ENCODE results near the gene PDLIM5.
A peak's percentile ranks its signal among the peaks of the same experiment; 100 is the strongest.
"Not testable (repeated sequence)": the region's sequence is repeated elsewhere in the genome, so short reads cannot be mapped to it uniquely, and the experiment has no call there.

The PDLIM5 gene, protein sequence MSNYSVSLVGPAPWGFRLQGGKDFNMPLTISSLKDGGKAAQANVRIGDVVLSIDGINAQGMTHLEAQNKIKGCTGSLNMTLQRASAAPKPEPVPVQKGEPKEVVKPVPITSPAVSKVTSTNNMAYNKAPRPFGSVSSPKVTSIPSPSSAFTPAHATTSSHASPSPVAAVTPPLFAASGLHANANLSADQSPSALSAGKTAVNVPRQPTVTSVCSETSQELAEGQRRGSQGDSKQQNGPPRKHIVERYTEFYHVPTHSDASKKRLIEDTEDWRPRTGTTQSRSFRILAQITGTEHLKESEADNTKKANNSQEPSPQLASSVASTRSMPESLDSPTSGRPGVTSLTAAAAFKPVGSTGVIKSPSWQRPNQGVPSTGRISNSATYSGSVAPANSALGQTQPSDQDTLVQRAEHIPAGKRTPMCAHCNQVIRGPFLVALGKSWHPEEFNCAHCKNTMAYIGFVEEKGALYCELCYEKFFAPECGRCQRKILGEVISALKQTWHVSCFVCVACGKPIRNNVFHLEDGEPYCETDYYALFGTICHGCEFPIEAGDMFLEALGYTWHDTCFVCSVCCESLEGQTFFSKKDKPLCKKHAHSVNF

DNA sequence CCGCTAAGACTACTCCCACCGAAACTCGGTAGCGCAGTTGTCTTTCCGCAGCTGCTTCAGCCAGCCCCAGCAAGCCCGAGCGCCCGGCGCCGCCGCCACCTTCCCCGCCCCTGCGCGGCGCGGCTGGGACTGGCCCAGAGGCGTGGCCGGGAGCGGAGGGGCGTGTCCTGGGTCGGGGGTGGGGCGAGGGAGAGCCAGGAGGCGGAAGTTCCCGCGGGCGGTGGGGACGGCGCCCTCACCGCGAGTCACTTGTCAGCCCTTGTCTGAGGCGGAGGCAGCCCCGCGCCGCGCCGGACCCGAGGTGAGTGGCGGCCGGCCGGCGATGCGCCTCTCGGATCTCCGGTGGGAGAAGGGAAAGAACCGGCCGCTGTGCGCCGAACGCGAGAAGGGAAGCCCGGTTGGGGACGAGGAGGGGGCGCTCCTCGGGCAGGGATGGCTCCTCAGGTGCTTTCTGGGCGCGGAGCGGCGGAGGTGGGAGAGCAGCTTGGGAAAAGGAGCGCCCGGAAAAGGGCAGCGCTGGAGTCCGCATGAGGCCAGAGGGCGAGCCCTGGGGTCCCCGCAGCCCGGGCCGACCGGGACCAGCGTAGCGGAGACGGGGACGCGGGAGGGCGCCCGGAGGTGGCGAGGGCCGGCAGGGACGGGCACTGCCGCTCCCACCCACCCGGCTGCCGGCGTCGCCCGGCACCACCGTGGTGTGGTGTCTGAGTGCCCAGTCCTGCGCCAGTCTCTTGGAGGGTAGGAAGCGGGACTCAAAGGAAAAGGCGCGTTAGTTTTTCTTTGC, at the start of gene PDLIM5:
TSS of gene PDLIM5 (plus strand) at position 248 of the 781 bp plus-strand sequence. CDS start 3,347 bp downstream, outside the sequence.
- DNase-seq = peak; percentile 66

DNA sequence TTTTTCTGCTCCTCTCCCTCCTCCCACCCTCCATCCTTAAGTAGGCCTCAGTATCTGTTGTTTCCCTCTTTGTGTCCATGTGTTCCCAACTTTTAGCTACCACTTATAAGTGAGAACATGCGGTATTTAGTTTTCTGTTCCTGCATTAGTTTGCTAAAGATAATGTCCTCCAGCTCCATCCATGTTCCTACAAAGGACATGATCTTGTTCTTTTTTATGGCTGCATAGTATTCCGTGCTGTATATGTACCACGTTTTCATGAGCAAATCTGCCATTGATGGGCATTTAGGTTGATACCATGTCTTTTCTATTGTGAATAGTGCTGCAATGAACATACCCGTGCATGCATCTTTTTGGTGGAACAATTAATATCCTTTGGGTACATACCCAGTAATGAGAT, 49.3 kb upstream of the PDLIM5 start:
- DNase-seq = not testable (repeated sequence)

DNA sequence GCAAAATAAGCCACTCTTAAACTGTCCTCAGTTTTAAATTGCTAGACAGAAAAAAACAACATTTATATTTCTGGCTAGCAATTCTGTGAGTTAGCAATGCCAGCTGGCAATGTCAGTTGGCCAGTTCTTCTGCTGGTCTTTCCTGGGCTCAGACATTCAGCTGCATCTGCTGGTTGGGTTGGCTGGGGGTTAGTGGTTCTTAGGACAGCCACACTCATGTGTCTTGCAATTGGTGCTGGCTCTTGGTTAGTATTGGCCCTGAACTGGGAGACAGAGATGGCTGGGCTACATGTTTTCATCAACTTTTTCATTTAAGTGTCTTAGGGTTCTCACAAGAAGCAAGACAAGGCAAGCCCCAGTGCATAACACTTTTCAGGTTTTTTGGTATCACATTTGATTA, 48.0 kb upstream of the PDLIM5 start:
- DNase-seq = no peak

DNA sequence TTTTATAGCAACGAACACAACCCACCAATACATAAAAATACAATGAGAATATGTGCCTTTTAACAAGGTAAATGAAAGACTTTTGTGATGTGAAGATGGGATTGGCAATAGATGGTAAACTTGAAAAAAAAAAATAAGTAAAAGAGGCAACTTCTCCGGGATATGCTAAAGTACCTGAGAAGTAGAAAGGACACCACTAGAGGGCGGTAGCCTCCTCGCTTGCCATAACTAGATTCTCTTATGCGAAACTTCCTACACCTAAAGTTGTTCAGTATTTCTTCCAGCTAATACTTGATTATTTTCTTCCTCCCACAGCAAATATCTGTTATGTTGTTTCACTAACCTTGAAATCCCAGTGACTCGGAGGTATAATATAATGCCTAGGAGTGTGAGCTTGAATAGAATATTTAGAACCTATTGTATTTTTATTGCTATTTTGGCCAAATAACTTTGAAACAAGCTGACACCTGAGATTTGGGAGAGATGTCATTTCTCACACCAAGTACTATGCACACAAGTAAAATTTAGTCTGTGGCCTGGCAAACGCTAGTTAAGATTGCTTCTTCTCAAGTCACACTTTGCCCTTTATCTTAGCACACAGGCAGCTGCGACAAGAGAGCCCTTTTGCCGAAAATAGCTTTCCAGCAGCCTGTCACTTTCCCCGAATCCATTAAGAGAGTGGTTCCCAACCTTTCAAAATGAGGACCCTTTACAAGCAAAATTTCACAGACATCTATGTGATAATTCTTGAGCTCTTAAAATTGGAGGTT, 44.9 kb upstream of the PDLIM5 start:
- DNase-seq = peak; percentile 67

DNA sequence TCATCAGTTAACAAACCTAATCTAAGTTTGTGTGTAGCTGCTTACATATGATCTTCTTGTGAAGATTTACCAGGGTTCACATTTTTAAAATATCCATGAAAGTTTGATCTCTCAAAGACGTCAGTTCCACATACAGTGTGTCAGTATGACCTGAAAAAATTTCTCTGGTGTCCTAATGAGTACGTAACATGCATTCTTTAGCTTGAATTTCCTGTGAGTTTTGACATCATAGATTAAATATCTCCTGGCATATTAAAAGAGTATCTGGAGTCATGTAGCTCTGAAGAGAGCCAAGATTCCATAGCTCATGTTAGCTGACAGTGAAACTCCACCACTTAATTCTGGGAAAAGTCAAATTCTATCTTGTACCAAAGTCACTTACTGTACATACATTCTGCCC, 43.9 kb upstream of the PDLIM5 start:
- no peak for DNase-seq

DNA sequence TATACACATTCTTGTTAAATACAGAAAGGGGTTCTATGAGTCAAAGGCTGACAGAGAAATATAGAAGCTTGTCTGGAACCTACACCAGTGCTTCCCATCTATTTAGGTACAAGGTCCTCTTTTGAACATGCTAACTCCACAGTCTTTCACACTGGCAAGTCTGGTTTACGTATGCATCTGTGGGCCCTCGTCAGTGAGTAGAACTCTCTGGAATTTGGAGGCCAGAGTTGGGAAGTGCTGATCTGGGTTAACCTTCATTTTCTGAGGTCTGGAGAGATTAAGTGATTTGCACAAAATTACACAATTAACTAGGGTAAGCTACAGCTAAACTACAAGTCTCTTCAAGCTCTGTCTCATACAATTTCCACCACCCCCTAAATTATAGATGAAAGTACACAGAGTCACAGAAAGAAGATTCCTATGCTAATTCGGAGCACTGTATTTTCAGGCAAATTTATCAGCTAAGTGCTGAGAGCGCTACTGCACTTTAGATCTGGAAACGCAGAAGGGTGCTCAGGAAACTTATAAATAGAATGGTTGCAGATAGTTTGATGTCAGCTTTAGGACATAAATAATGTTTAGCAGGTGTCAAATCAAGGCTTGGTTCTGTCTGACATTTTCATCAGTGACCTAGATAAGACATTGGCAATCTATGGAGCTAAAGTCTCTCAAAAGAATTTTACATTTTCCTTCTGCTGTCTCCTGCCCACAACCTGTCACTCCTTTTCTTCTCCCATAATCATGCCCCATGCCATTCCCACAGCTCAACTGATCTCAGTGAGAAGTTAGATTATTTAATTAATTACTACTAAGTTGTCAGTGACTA, 43.0 kb upstream of the PDLIM5 start:
- DNase-seq = no peak

DNA sequence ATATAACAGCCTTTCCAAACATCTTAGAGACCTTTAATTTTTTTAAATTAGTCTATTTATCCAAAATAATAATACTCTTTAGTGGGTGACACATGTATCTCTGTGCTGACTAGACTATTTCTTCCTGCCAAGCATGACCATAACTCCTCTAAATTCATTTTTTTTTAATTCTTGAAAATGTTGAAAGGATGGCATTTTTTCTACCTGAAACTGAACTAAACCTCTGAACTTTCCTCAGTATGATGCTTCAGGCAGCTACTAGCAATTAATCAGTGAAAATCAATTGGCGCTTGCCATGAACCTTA, 42.4 kb upstream of the PDLIM5 start:
- DNase-seq = no peak

DNA sequence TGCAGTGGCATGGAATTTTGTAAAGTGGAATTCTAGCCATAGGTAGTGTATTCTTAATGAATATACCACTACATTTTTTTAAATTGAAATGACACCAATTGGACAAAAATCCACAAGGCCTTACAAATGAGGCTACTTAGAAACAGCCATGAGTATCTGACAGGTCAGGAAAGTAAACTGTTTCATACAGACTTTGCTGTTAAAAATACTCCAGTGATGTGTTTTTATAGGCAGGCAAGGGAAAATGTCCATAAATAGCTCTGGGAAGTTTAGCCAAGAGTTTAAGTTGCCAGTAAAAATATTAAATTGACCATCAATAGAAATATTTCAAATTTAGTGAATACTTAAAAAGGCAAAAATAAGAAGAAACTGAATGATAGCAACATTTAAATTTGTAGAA, 41.8 kb upstream of the PDLIM5 start:
- no peak for DNase-seq

DNA sequence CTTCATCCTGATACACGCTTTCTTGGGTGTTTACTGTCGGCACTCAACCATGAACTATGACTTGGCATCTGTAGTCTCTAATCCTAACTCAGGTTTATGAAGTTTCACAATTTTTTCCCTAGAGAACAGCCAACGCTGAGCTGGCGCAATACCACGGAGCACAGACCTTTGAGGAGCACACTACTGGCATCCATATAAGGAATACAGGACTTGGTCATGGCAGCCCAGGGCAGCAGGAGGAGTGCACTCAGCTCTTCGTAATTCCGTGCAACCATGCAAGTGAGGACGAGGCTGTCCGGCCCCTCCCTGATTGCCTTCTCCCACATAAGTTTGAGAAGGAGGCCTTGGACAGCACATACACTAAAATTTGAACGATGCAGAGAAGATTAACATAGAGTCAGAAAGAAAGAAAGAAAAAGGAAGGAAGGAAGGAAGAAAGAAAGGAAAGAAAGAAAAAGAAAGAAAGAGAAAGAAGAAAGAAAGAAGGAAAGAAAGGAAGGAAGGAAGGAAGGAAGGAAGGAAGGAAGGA, 41.0 kb upstream of the PDLIM5 start:
- DNase-seq = no peak

DNA sequence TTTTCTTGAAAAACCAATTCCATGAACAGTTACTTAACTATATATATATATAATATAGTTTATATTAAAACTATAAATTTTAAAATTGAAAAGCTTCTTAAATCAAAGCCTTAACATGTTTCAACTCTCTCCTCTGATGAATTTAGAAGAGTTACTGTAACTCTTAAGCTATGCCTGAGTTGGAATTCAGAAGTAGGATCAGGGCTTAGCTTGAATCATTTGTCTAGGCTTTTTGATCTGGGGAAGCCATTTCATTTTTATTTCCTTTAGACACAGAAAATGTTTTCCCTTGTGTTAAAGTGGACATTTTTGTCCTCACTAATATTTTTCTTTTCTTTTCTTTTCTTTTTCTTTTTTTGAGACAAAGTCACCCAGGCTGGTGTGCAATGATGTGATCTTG, 40.4 kb upstream of the PDLIM5 start:
- DNase-seq = no peak

DNA sequence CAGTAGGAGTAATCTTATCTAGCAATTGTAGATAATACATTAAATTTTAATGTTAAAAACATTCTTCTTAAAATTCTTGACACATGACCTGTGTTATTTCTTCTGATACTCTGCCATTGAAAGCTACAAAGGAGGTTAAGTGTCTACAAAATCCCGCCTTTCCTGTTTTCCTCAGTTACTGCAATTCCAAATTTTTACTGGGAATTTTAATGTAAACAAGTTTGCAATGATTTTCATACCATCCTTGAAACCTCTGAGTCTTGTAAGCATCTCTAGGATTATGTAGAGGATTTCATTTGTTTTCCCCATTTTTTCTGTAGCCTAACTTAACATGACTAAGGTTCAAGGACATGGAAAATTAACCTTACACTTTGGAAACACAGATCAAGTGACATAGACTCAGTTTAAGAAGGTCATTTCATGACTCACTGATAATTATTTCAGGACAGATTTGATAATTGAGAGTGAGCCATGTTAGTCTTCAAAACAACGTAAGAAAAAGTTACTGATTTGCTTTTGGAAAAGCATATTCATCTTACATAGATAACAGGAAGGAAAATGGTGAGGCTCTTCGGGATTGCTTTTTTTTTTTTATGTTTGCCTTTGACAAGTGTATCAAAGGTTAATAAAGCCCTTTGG, 39.6 kb upstream of the PDLIM5 start:
- no peak for DNase-seq

DNA sequence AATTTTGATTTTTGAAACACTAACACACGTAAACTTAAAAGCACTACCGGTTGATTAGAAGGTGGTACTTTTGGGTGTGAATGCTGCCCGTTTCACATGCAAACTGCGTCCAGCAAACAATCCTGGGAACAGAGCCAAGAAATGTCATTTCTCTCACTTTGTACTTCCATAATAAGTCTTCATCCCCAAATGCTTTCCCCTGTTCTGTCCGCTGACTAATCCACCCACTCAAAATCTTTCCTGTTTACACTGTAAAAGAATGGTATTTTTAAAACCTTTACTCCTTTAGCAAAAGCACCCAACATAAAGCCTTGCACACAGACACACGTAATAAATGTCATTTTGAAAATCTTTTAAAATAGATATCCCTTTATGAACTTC, 39.1 kb upstream of the PDLIM5 start:
- DNase-seq = no peak

DNA sequence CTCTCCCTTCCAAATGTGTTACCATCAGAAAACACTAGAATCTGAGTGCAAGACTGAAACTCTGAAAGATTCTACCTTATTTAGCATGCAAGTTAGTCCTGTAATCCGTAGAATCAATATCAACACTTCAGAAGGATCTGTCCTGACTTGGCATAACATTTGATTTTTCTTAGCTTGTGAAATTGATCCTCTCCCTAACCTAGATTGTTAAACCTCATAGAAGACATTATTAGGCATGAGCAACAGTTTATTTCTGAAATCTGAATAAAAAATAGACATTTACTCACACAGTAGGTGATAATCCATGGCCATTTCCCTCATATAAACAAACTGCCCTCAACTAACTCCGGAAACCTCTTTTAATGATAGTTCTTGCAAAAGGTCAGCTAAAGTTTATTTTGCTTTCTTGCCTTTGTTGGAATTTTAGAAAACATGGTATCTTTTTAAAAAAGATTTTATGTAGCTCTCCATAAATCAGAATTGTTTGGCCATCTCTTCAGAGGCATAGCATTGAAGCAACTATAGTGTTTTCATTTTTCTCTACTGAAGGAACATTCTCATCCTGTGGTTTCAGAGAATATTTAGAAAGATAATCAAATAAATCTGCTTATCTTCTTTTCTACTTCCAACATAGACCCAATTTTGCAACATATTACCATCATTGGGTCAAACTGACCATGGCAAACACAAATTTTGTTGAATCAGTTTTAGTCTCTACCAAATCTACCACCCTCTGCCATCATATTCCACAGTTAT, 38.5 kb upstream of the PDLIM5 start:
- no peak for DNase-seq

DNA sequence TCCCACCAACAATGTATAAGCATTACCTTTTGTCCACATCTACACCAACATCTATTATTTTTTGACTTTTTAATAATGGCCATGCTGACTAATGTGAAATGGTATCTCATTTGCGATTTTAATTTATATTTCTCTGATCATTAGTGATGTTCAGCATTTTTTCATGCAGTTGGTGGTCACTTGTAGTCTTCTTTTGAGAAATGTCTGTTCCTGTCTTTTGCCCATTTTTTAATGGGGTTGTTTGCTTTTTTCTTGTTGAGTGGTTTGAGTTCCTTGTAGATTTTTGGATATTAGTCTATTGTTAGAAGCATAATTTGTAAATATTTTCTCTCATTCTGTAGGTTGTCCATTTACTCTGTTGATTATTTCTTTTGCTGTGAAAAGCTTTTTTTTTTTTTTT, 36.8 kb upstream of the PDLIM5 start:
- DNase-seq = no peak

DNA sequence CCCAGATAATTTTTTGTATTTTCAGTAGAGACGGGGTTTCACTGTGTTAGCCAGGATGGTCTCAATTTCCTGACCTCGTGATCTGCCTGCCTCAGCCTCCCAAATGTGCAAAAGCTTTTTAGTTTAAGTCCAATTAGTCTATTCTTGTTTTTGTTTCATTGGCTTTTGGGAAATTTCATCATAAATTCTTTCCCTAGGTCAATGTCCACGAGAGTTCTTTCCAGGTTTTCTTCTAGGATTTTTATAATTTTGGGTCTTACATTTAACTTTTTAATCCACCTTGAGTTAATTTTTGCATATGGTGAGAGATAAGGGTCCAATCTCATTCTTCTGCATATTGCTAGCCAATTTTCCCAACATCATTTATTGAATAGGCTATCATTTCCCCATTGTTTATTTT, 36.3 kb upstream of the PDLIM5 start:
- DNase-seq = no peak

DNA sequence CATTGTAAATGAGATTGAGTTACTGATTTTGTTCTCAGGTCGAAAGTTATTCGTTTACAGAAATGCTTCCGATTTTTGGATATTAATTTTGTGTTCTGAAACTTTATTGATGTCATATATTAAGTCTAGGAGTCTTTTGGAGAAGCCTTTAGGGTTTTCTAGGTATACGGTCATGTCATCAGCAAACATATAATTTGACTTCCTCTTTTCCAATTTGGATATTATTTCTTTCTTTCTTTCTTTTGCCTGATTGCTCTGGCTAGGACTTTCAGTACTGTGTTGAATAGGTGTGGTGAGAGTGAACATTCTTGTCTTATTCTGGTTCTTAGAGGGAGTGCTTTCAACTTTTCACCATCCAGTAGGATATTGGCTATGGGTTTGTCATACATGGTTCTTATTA, 35.4 kb upstream of the PDLIM5 start:
- DNase-seq = no peak

DNA sequence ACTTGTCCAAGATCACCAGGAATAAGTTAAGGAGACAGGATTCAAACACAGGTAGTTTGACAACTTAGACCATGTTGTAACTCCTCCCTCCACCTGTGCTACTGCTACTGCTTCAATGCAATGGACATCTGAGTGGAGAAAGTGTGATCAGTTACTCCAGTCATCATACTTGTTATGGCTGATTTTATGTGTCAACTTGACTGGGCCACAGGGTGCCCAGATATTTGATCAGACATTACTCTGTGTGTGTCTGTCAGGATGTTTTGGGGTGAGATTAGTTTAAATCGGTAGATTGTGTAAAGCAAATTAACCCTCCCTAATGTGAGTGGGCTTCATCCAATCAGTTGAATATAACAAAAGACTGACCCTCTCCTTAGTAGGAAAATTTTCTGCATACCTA, 34.8 kb upstream of the PDLIM5 start:
- DNase-seq = no peak

DNA sequence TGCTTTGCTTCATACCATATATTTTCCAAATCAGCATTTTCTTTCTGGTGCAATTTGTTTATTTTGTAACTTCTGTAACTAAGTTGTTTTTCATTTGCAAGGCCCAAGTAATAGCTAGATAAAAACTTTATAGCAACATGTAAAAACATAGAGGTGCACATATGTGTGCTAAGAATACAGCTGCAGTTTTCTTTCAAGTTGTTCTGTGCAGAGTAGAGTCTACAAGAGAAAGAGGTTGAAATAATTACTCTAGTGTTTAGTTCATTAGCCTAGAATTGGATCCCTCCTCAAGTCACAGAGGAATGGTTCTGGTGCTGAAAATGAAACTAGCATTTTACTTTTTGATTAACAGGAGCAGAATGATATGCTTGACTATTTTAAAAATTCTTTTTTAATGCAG, 32.2 kb upstream of the PDLIM5 start:
- DNase-seq = no peak

DNA sequence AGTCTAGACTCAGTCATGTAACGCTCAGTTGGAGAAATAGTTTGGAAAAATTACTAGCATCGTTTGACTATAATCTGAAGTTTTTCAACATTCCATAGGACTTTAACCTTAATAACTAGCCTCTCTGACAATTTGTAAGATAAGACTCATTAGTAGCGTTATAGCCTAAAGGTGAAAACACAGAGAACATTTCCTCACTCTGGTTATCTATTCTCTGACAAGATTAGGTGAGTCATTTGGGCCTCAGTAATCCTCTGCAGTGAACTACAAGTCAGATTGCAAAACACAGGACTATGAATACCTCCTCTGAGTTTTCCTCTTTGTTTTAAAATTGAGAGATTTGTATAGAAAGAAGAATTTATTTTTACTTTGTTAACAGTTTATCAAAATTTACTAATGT, 31.8 kb upstream of the PDLIM5 start:
- no peak for DNase-seq

DNA sequence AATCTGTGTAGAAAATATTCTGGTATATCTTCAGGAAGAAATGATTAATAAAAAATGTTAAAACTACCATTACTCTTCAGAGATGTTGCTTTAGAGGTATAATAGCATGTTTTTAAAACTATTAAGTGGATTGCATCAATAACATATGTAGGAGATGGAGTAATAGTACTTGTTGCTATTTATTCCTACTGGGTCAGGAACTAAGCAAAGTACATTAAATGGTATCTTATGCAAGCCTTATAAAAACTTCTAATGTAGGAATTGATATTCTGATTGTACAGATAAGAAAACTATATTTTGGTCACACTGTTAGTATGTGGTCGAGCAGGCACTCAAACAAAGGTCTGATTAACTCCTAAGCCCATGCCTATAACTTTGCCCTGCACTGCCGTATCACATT, 31.4 kb upstream of the PDLIM5 start:
- no peak for DNase-seq

DNA sequence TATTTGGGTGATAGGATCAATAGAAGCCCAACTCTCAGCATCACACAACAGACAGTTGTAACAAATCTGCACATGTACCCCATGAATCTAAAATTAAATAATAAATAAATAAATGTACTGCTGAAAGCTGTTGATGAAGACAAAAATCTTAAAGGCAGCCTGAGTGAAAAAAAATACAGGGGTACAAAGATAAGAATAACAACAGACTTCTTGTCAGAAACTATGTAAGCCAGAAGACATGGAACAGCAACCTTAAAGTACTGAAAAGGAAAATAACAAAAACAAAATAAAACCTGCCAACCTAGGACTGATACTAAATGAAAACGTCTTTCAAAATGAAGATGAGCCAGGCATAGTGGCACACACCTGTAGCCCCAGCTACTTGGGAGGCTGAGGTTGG, 25.0 kb upstream of the PDLIM5 start:
- DNase-seq = no peak

Measured in NCI-H2029 treated with DMSO at 0.1 percent for 48 hours (cell line).